HG03108 (cell line): ENCODE results near the gene OPTC.
"Not testable (repeated sequence)": the region's sequence is repeated elsewhere in the genome, so short reads cannot be mapped to it uniquely, and the experiment has no call there.

ENCODE experiments used
- ATAC-seq: cut with Tn5 transposase; IDR thresholded peaks from one replicate; pipeline ENCODE4 v1.9.1; 2021; ENCODE audit warnings: moderate library complexity; ENCODE audit not compliant: unreplicated experiment

The OPTC gene

DNA sequence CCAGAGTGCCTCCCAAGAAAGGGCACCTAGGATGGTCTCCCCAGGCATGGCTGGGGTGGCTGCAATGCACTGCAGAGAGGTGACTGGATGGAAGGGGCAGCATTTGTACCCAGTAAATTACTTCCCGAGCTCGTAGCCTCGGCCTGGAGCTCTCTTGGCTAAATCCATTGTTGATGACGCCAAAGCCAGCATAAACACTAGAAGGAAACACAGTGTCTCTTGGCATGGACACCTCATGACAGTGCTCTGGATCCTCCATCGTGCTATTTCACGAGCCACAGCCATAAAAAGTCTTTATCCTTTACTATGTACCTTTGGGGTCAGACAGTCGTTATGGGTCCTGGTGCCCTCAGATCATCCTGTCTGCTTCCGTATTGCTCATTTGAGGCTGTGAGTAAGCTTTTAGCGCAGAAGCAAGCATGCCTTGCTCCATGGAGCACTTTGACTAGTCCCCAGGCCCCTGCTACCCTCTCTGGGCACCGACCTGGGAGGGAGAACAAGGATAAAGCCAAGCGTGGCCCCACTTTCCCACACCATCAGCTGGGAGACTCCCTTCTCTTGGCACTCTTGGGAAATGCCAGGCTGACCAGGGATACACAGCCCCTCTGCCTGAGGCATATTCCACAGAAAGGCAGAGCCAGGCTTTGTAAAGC lies 28.7 kb upstream of the OPTC start:
- no peak for ATAC-seq

DNA sequence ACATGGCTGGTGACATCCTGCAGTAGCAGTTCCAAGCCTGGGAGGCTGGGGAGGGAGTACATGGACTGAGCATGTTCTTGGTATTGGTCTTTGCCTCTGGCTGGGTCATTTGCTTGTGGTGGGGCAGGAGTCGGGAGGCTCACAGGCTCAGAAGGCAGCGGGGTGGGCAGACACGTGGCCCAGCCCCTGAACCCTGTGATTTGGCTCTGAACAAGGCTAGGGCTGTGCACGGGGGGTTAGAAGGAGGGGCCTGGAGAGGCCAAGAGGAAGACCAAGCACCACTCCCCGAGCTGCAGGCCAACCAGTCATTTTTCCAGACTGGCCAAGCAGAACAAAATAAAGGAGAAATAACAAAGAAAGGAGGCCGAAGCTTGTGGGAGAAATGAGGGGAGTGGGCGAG lies 28.0 kb upstream of the OPTC start:
- no peak for ATAC-seq

DNA sequence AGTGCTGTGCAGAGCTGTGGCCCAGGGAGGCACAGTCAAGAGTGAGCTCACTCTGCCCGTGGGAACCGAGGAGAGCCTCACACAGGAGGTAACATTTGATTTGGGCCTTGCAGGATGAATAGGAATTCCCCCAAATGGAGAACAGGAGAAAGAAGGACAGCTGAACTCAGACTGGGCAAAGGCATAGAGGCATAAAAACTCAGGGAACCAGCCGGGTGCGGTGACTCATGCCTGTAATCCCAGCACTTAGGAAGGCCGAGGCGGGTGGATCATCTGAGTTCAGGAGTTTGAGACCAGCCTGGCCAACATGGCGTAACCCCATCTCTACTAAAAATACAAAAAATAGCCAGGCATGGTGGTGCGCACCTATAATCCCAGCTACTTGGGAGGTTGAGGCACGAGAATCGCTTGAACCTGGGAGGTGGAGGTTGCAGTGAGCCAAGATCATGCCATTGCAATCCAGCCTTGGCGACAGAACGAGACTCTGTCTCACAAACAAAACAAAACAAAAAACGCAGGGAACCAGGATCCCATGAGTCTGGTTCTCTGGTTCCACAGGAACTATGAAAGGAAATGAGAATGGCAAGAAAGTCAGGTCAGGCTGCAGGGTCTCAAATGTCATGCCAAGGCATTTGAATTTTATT lies 26.9 kb upstream of the OPTC start:
- ATAC-seq = not testable (repeated sequence)

- ATAC-seq = no peak
Measured at GRCh38 chr1:203467550-203467921, 26.4 kb upstream of the OPTC start.

DNA sequence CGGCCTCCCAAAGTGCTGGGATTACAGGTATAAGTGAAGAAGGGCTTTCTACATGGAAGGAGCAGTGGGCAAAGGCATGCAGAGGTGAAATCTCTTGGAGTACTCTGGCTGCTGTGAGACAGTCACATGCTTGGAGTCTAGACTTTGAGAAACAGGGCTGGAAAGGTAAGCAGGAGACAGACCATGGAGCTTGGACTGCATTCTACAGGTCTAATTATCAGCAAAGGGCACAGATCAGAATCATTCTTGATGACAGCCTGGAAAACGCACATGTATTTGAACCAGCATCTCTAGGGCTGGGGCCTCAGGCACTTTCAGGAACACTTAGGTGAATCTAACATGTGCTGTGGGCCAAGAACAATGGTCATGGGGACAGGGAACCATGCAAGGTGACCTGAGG lies 25.6 kb upstream of the OPTC start:
- no peak for ATAC-seq

- no peak for ATAC-seq
Measured at GRCh38 chr1:203470240-203470639, 23.7 kb upstream of the OPTC start.

DNA sequence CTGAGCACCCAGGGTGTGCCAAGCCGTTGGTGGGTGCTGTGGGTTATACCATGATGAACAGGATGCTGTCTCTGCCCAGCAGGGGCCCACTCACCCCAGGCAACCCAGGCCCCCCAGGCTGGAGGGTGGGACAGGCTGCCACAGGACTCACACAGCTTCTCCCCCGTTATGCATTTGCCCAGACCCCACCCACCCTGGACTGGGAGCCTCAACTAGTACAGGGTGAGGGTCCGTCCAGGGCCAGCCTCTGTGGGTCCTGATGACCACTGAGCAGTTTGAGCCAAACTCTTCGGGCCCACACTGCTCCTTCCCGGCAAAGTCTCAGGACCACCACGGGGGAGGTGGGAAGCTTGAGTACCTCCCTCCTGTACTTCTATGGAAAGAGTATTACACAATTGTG lies 22.1 kb upstream of the OPTC start:
- ATAC-seq = no peak

DNA sequence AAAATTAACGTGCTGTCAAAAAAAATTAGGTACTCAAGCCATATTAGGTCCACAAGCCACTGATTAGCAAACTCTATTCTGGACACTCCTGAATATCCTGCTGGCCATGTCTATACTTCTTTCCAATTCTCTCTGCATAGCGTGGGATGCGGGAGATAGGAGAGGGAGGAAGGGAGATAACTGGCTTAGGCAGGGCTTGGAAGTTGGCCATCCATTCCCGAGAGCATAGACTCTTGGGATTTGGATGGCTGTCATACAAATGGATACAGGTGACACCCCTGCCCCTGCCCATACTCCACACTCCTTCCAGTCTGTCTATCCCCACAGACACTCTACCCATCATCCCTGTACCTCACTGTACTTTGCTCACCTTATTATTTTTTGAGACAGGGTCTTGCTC lies 20.7 kb upstream of the OPTC start:
- ATAC-seq = no peak

DNA sequence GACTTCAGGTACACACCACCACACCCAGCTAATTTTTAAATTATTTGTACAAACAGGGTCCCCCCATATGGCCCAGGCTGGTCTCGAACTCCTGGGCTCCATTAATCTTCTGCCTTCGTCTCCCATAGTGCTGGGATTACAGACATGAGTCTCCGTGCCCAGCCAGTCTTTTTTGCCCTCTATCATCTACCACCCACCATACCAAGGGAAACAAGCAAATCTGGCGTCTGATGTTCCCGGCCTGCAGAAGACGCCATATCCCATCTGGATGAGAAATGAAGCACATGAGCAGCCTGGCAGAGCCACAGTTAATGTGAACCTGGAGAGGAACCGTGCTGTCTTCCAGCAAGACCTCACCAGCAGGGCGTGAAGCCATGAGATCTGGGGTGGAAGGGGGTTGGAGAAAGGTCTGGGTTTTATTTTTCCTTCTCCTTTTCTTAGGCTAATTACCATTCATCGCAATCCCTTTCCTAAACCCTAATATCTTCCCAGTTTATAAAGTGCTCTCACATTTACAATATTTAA lies 20.1 kb upstream of the OPTC start:
- no peak for ATAC-seq

DNA sequence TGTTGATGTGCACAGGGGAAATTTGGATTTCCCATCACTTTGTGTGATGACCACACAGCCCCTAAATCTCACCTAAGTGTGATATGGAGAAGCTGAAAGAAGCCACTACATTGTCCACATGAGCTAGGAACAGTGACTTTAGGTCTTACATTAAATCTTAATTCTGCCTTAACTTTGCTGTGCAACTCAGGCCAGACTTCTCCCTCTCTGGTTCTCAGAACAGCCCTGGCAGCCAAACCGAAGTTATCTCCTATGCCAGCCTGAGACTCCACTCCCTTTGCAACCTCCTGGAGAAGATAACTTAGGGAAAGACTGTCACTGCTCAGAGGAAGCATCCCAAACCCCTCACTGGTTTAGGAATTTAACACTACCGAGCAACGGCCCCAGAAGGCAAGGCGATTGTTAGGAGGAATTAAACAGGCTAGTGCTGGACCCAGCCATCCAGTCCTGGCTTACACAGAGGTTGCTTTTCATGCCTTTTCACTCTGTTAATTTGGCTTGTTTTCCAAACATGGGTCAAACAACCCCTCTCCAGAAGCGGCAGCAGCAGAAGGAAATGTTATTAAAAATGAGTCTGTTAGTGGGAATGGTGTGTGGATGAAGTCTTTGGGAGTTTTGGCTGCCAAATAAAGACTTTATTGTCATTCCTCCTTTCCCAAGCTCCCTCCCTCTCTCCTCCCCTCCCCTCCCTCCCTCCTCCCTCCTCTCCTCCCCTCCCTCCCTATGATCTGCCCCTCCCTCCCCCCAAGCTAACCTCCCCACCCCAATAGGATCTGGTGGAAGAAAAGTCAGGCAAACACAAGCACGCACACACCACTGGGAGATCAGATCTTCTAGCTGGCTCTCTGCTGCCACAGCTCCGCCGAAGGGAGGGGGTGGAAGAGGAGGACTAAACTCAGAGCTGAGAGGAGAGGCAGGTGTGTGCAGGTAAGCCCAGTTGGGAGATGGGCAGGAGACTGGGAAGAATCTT lies 18.7 kb upstream of the OPTC start, which contains the start of gene PRELP:
TSS of gene PRELP (plus strand) at position 795 of the 970 bp plus-strand sequence. CDS start 7,379 bp downstream, outside the sequence.
- ATAC-seq = no peak

- no peak for ATAC-seq
Measured at GRCh38 chr1:203476216-203476814, 17.6 kb upstream of the OPTC start.

DNA sequence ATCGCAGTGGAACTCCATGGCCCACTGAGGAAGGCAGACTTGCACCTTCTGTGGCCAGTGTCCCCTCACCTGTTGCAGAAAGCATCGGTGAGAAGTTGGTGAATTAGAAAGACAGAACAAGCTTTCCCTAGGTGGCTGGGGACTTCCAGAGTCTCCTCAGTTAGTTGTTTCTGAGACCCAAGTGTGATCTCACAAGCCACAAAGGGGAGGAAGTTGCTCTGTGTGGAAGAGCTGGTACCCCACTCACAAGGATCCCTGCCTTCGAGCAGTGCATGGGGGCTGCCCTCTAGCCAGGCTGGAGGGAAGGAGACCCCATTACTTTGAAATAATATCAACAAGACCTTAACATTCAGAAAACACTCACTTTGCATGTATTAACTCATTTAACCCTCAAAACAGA lies 16.2 kb upstream of the OPTC start:
- ATAC-seq = no peak

- ATAC-seq = no peak
Measured at GRCh38 chr1:203478231-203478630, 15.7 kb upstream of the OPTC start.

GRCh38 chr1:203478986-203479385 lies 15.0 kb upstream of the OPTC start:
- ATAC-seq = no peak

DNA sequence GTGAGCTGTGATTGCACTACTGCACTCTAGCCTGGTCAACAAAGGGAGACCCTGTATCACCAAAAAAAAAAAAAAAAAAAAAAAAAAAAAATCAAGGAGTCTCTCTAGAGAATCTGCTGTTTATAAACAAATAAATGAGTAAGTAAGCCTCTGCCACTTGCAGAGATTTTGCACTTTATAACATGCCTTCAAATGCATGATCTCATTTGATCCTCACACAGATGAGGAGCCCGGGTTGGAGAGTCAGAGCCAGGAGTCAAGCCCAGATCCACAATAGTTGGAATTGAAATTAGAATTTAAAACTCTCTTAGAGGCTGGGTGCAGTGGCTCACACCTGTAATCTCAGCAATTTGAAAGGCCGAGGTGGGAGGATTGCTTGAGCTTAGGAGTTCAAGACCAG lies 14.3 kb upstream of the OPTC start:
- ATAC-seq = no peak

- ATAC-seq = no peak
Measured at GRCh38 chr1:203480084-203480483, 13.9 kb upstream of the OPTC start.

GRCh38 chr1:203480525-203481084 lies 13.3 kb upstream of the OPTC start:
- no peak for ATAC-seq

DNA sequence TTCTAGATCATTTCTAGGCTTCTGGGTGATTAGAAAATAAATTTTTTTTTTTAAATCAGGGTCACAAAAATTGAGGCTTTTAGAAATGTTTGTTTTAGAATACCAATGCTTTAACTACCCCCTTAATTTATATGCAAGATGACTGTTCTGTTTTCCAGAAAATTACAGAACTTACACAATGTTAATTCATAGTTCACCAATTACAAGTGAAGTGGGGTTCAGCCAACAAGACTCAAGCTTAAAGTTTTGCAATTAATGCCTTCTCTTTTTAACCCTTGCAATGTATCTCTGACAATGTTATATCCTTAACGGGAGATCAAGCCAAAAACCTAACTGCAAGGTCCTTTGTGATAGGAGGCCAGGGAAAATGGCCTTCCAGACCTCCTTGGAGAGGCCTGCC lies 12.8 kb upstream of the OPTC start:
- no peak for ATAC-seq

- no peak for ATAC-seq
Measured at GRCh38 chr1:203486618-203487370, 7.2 kb upstream of the OPTC start.

GRCh38 chr1:203488539-203488938 lies 5.4 kb upstream of the OPTC start:
- ATAC-seq = no peak
